GM19043 (cell line): Measurements from ENCODE around the gene NFKB2.

Experiments
- ATAC-seq: cut with Tn5 transposase; IDR thresholded peaks from one replicate; pipeline ENCODE4 v1.9.1; 2021; ENCODE audit warnings: low read depth; ENCODE audit not compliant: unreplicated experiment

Gene NFKB2

GRCh38 chr10:102395400-102396316 is at the start of gene NFKB2:
NFKB2 (plus strand) TSS chr10:102395705; CDS start chr10:102395960, 255 bp downstream.
- ATAC-seq, result no peak

GRCh38 chr10:102347236-102347828 is 48.2 kb upstream of the NFKB2 start:
- ATAC-seq, result no peak

- no peak for ATAC-seq
Measured at GRCh38 chr10:102352066-102352715, 43.3 kb upstream of the NFKB2 start.

- ATAC-seq, result no peak
Measured at GRCh38 chr10:102354451-102354850, 41.1 kb upstream of the NFKB2 start.

- ATAC-seq, result no peak
Measured at GRCh38 chr10:102358712-102359382, 36.7 kb upstream of the NFKB2 start.

- ATAC-seq, result no peak
Measured at GRCh38 chr10:102367441-102367840, 28.1 kb upstream of the NFKB2 start.

- ATAC-seq, result no peak
Measured at GRCh38 chr10:102368077-102368476, 27.4 kb upstream of the NFKB2 start.

GRCh38 chr10:102371295-102371694 is 24.2 kb upstream of the NFKB2 start:
- no peak for ATAC-seq

GRCh38 chr10:102375250-102375649 is 20.3 kb upstream of the NFKB2 start:
- no peak for ATAC-seq

- no peak for ATAC-seq
Measured at GRCh38 chr10:102375867-102376266, 19.6 kb upstream of the NFKB2 start.

GRCh38 chr10:102376901-102377300 is 18.6 kb upstream of the NFKB2 start:
- ATAC-seq, result no peak

- ATAC-seq, result no peak
Measured at GRCh38 chr10:102379383-102379782, 16.1 kb upstream of the NFKB2 start.

GRCh38 chr10:102381983-102382382 is 13.5 kb upstream of the NFKB2 start:
- ATAC-seq, result no peak

GRCh38 chr10:102382871-102383270 is 12.6 kb upstream of the NFKB2 start:
- no peak for ATAC-seq

- ATAC-seq, result no peak
Measured at GRCh38 chr10:102384053-102384452, 11.5 kb upstream of the NFKB2 start.

GRCh38 chr10:102384606-102385429 is 10.7 kb upstream of the NFKB2 start:
- ATAC-seq, result no peak

- ATAC-seq, result no peak
Measured at GRCh38 chr10:102389894-102390293, 5.6 kb upstream of the NFKB2 start.

- no peak for ATAC-seq
Measured at GRCh38 chr10:102392306-102392705, 3.2 kb upstream of the NFKB2 start.

GRCh38 chr10:102393411-102394078 is 2.0 kb upstream of the NFKB2 start:
- ATAC-seq, result no peak
